ENCODE results near the gene KIF3B. TPM values are rescaled to one million over a fixed set of nuclear protein-coding genes. Genes with fewer than 3 reads are reported as not detected.

KIF3B gene
- total and polyA plus RNA-seq, 2 of the 13 experiments (the other 11 are each of a cell fraction or from before 2014, with no cell fraction given), result 23.6 to 28.8 TPM

DNA sequence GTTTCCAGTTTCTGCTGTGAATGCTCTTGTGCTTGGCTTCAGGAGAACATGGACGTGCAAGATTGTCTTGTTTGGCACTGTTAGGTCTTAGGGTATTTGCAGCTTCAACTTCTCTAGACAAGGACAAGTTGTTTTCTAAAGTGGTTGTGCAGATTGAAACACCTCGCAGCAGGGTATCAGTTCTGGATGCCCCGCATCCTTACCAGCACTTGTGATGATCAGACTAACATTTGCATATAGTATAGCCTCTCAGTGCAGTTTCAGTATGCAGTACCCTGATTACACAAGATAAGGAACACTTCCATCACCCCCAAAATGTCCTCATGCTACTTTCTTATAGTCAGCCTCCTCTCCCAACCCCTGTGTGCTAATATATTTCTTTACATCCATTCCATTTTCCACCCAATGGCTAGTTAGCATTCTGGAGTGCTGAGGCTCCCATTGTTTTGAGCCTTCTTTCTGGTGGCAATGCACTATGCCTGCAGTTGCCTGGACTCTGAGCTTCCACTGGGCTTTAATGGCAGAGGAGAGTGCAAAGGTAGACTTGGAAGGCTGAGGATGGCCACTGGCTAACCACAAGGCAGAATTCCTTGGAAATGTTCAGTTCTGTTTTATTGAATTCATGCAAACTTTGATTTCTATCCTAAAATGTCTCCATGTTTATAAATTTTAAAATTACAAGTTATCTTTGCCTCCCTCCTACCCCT is 35.4 kb downstream of the KIF3B start (continued):
- TF ChIP-seq, protein P1, sequence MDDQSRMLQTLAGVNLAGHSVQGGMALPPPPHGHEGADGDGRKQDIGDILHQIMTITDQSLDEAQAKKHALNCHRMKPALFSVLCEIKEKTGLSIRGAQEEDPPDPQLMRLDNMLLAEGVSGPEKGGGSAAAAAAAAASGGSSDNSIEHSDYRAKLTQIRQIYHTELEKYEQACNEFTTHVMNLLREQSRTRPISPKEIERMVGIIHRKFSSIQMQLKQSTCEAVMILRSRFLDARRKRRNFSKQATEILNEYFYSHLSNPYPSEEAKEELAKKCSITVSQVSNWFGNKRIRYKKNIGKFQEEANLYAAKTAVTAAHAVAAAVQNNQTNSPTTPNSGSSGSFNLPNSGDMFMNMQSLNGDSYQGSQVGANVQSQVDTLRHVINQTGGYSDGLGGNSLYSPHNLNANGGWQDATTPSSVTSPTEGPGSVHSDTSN (CRISPR knock-in tag; IDR thresholded peaks at IDR 0.05; ENCODE audit: borderline replicate concordance), result no peak
- TF ChIP-seq, protein P2, sequence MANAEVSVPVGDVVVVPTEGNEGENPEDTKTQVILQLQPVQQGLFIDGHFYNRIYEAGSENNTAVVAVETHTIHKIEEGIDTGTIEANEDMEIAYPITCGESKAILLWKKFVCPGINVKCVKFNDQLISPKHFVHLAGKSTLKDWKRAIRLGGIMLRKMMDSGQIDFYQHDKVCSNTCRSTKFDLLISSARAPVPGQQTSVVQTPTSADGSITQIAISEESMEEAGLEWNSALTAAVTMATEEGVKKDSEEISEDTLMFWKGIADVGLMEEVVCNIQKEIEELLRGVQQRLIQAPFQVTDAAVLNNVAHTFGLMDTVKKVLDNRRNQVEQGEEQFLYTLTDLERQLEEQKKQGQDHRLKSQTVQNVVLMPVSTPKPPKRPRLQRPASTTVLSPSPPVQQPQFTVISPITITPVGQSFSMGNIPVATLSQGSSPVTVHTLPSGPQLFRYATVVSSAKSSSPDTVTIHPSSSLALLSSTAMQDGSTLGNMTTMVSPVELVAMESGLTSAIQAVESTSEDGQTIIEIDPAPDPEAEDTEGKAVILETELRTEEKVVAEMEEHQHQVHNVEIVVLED (CRISPR knock-in tag; IDR thresholded peaks at IDR 0.05; ENCODE audit: borderline replicate concordance), result 0 out of 2 replicates have a peak, but pooled peaks have one; percentile 26
- no peak for TF ChIP-seq ESRRA (CRISPR knock-in tag; IDR thresholded peaks at IDR 0.05; ENCODE audit: low read depth)
- TF ChIP-seq ZNF570 (CRISPR knock-in tag; IDR thresholded peaks at IDR 0.05; ENCODE audit: borderline replicate concordance), result no peak
- TF ChIP-seq RCOR2 (CRISPR knock-in tag; IDR thresholded peaks at IDR 0.05), result peak; percentile 70
- no peak for TF ChIP-seq POLR2AphosphoS5 (IDR thresholded peaks at IDR 0.05; ENCODE audit: low read depth, low read length)
- TF ChIP-seq ZNF614 (CRISPR knock-in tag; IDR thresholded peaks at IDR 0.05; ENCODE audit: borderline replicate concordance), result peak; percentile 69; the same call in 1 of the 2 replicates
- TF ChIP-seq TOPORS (CRISPR knock-in tag; IDR thresholded peaks at IDR 0.05), result no peak
- no peak for TF ChIP-seq MXI1 (IDR thresholded peaks at IDR 0.05; ENCODE audit: borderline replicate concordance, low read depth, low read length)
- peak; percentile 64 for TF ChIP-seq ZMYM2 (CRISPR knock-in tag; IDR thresholded peaks at IDR 0.05)
- TF ChIP-seq HNF4A (CRISPR knock-in tag; IDR thresholded peaks at IDR 0.05), result peak; percentile 96
- TF ChIP-seq PHF21A (CRISPR knock-in tag; IDR thresholded peaks at IDR 0.05), result no peak
- TF ChIP-seq, protein P3, sequence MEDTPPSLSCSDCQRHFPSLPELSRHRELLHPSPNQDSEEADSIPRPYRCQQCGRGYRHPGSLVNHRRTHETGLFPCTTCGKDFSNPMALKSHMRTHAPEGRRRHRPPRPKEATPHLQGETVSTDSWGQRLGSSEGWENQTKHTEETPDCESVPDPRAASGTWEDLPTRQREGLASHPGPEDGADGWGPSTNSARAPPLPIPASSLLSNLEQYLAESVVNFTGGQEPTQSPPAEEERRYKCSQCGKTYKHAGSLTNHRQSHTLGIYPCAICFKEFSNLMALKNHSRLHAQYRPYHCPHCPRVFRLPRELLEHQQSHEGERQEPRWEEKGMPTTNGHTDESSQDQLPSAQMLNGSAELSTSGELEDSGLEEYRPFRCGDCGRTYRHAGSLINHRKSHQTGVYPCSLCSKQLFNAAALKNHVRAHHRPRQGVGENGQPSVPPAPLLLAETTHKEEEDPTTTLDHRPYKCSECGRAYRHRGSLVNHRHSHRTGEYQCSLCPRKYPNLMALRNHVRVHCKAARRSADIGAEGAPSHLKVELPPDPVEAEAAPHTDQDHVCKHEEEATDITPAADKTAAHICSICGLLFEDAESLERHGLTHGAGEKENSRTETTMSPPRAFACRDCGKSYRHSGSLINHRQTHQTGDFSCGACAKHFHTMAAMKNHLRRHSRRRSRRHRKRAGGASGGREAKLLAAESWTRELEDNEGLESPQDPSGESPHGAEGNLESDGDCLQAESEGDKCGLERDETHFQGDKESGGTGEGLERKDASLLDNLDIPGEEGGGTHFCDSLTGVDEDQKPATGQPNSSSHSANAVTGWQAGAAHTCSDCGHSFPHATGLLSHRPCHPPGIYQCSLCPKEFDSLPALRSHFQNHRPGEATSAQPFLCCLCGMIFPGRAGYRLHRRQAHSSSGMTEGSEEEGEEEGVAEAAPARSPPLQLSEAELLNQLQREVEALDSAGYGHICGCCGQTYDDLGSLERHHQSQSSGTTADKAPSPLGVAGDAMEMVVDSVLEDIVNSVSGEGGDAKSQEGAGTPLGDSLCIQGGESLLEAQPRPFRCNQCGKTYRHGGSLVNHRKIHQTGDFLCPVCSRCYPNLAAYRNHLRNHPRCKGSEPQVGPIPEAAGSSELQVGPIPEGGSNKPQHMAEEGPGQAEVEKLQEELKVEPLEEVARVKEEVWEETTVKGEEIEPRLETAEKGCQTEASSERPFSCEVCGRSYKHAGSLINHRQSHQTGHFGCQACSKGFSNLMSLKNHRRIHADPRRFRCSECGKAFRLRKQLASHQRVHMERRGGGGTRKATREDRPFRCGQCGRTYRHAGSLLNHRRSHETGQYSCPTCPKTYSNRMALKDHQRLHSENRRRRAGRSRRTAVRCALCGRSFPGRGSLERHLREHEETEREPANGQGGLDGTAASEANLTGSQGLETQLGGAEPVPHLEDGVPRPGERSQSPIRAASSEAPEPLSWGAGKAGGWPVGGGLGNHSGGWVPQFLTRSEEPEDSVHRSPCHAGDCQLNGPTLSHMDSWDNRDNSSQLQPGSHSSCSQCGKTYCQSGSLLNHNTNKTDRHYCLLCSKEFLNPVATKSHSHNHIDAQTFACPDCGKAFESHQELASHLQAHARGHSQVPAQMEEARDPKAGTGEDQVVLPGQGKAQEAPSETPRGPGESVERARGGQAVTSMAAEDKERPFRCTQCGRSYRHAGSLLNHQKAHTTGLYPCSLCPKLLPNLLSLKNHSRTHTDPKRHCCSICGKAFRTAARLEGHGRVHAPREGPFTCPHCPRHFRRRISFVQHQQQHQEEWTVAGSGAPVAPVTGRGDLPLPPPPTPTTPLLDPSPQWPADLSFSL (CRISPR knock-in tag; IDR thresholded peaks at IDR 0.05), result no peak
- no peak for TF ChIP-seq REXO4 (CRISPR knock-in tag; IDR thresholded peaks at IDR 0.05; ENCODE audit: borderline replicate concordance)
- TF ChIP-seq GTF3A (CRISPR knock-in tag; conservative IDR thresholded peaks at IDR 0.05), result no peak
- peak; percentile 58; the same call in 1 of the 2 replicates for TF ChIP-seq ZSCAN25 (CRISPR knock-in tag; IDR thresholded peaks at IDR 0.05)
- peak; percentile 42 for TF ChIP-seq YY1 (IDR thresholded peaks at IDR 0.05; ENCODE audit: insufficient read depth, insufficient replicate concordance, low read depth, low read length)
- no peak for TF ChIP-seq TP53 (CRISPR knock-in tag; conservative IDR thresholded peaks at IDR 0.05)
- TF ChIP-seq TARDBP (CRISPR knock-in tag; IDR thresholded peaks at IDR 0.05), result no peak
- 0 out of 2 replicates have a peak, but pooled peaks have one; percentile 67 for TF ChIP-seq POGZ (CRISPR knock-in tag; IDR thresholded peaks at IDR 0.05)
